HG03558 (cell line): Measurements from ENCODE around the gene ANKRD40CL.
A peak's percentile ranks its signal among the peaks of the same experiment; 100 is the strongest.

Experiments used
- ATAC-seq: cut with Tn5 transposase; IDR thresholded peaks from one replicate; pipeline ENCODE4 v1.9.1; 2021; ENCODE audit warnings: moderate number of reproducible peaks; ENCODE audit not compliant: unreplicated experiment; ENCODE audit errors: extremely low read depth

Gene ANKRD40CL

DNA sequence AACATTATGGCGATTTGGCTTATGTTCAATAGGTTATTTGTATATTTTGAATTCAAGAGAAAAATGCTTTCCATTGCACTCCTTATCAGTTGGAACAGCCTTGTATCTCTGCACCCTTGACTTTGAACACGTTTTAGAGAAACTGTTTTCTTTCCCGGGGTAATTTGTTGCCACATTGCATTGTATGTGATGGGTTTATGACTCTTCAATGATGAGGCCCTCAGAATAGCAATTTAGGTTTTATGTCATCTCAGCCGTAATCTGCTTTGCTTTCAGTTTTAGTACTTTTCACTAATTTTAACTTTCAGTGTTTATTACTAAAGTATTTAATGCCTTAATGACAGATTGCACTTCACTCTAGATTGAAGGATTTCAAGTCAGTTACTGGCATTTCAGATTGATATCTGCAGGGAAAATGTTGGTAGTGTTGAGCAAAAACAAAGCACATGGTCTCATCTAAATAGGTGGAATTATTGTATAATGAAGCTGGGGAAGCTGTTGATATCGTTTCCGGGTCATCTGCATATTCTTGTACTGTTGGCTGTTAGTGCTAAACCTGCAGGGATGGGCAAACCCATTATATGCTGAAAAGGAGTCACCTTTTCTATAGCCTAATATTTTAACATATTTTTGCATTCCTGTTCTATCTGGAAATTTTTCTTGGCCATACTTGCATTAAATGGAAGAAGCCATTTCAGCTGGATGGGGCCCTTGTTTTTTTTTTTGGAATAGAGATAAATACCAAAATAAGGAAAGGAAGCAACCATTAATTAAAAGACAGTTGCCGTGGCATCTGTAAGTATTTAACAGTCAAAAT lies 45.9 kb downstream of the ANKRD40CL start:
- ATAC-seq: no peak

DNA sequence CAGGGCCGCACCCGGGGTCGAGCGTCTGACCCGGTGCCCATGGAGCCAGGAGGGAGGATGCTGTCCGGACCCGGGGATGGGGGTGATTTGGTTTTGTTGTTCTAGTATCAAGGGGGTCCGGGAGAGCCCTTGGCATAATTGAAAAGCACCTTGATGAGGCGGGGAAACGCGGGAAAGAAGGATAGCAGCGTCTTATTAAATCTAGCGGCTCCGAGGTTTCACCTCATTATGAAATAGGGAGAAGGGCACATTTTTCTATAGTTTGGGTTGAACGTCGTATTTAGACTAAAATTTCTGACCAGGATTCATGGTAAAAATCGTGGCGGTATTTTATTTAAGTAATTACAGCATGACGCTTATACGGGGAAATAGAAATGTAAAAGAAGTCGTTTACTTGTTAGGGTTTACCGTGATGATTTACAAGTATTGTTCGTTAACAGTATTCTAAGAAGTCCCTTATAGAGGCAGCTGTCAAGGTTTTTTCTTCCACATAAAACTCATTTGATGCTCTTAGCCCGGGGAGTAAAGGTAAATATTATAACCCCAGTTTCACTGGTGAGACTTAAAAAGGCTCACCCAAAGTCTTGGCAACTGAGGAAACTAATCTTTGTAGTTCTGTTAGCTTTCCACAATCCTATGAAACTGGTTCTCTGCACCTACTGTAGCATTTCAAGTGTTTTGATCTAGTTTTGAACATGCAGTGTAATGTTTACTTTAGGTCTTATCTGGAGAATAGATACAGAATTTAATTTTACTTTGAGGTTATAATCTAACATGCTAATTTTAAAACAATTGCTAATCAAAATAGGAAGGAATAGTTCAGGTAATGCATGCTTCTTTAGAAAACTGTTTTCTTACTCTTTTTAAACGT lies 47.2 kb downstream of the ANKRD40CL start:
- ATAC-seq: no peak

DNA sequence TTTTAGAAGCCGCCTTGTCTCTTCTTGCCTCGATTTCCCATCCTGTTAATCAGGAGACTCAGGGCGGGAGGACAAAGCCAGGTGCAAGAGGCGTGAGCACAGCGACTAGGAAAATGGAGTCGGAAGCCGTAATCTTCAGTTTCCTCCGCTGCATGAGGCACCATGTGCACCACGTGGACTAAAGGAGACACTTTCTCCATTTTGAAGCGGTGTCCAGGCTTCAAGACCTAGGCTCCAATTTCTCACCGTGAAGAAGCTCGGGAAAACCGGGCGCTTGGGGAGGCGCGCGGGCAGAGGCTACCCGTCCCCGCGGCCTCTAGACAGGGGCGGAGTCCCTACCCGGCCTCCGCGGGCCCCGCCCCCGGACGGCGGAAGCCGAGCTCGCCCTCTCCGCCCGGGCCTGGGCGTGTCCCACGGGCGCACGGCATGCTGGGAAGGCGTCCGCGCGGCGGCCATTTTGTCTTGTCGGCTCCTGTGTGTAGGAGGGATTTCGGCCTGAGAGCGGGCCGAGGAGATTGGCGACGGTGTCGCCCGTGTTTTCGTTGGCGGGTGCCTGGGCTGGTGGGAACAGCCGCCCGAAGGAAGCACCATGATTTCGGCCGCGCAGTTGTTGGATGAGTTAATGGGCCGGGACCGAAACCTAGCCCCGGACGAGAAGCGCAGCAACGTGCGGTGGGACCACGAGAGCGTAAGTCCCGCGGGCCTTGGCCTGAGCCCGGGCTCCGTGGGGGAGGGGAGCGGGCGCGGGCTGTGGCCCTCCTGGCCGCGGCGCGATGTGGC lies 48.0 kb downstream of the ANKRD40CL start, which contains the start of gene LUC7L3:
Gene LUC7L3 (plus strand): TSS at position 460 of the 780 bp plus-strand sequence. CDS start 130 bp downstream, at position 590.
- peak; percentile 58 for ATAC-seq

DNA sequence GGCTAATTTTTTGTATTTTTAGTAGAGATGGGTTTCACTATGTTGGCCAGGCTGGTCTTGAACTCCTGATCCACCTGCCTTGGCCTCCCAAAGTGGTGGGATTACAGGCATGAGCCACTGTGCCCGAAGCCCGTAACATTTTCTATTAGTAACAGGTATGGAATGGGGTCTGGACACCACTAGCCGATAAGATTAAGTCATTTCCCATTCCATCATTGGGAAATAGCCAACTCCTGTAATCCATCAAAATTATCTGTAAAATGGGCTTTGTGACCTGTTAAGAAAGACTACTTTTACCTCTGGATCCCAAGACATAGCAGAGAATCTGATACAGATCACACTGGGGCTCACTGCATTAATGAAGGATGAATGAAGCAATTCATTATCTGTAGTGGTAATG lies 51.8 kb downstream of the ANKRD40CL start:
- no peak for ATAC-seq

DNA sequence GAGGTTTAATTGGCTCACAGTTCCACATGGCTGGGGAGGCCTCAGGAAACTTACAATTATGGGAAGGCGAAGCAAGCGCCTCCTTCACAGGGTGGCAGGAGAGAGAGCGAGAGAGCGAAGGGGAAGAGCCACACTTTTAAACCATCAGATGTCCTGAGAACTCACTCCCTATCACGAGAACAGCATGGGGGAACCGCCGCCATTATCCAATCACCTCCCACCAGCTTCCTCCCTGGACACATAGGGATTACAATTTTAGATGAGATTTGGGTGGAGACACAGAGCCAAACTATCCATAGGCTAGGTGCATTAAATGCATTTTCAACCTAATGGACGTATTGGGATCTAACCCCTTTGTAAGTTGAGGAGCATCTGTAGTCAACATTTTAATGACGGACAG lies 54.7 kb downstream of the ANKRD40CL start:
- no peak for ATAC-seq
